Measurements from ENCODE around the gene ELK3. TPM values are rescaled to one million over a fixed set of nuclear protein-coding genes. Genes with fewer than 3 reads are reported as not detected.

ELK3 gene
- total RNA-seq, 3 donors from 2014 or later: 13.9 to 28.5 (median 16.5) TPM

- intact Hi-C loops (cut with DNase I; ENCODE audit: low total_unique reads): no loop called here
- DNase-seq (ENCODE audit: low spot score in 2 of 2): no peak
- Histone ChIP-seq H3K27ac (peak overlapping the region; percentile 40 to 56), H3K4me1 (no peaks in the 10 kb centered on the region), H3K27me3 (no peaks in the 10 kb centered on the region), H3K4me3 (no peak overlapping the region), H3K9me3 (no peaks in the 10 kb centered on the region), H3K36me3 (no peaks in the 10 kb centered on the region)
- no peak for TF ChIP-seq POLR2AphosphoS5 (IDR thresholded peaks at IDR 0.05)
- TF ChIP-seq CTCF (IDR thresholded peaks at IDR 0.05): no peak
- no peak for TF ChIP-seq POLR2A (IDR thresholded peaks at IDR 0.05)
Observed at GRCh38 chr12:96198965-96199364, 4.8 kb downstream of the ELK3 start.

GRCh38 chr12:96199464-96199863, 5.3 kb downstream of the ELK3 start:
- no peak overlapping the region for H3K4me3 ChIP-seq
- intact Hi-C loops (cut with DNase I; ENCODE audit: low total_unique reads): no loop called here
- H3K9me3 ChIP-seq: no peaks in the 10 kb centered on the region
- TF ChIP-seq CTCF (IDR thresholded peaks at IDR 0.05): no peak
- TF ChIP-seq POLR2A (IDR thresholded peaks at IDR 0.05): no peak
- no peak for TF ChIP-seq POLR2AphosphoS5 (IDR thresholded peaks at IDR 0.05)
- H3K27ac ChIP-seq: peak overlapping the region; percentile 40 to 56
- no peak for DNase-seq (ENCODE audit: low spot score in 2 of 2)
- H3K4me1 ChIP-seq: no peaks in the 10 kb centered on the region
- H3K27me3 ChIP-seq: no peaks in the 10 kb centered on the region
- H3K36me3 ChIP-seq: no peaks in the 10 kb centered on the region

GRCh38 chr12:96201272-96202227, 7.4 kb downstream of the ELK3 start:
- TF ChIP-seq POLR2A (IDR thresholded peaks at IDR 0.05) (no peak), CTCF (IDR thresholded peaks at IDR 0.05) (no peak), POLR2AphosphoS5 (IDR thresholded peaks at IDR 0.05) (no peak)
- no peak for DNase-seq (ENCODE audit: low spot score in 2 of 2)
- H3K27ac ChIP-seq: no peak overlapping the region
- no peaks in the 10 kb centered on the region for H3K9me3 ChIP-seq
- H3K36me3 ChIP-seq: no peaks in the 10 kb centered on the region
- no peaks in the 10 kb centered on the region for H3K27me3 ChIP-seq
- H3K4me1 ChIP-seq: no peaks in the 10 kb centered on the region
- no peak overlapping the region for H3K4me3 ChIP-seq
- intact Hi-C loops (cut with DNase I; ENCODE audit: low total_unique reads): no loop called here

GRCh38 chr12:96204381-96204780, 10.2 kb downstream of the ELK3 start:
- no peaks in the 10 kb centered on the region for H3K4me1 ChIP-seq
- no peak overlapping the region for H3K4me3 ChIP-seq
- intact Hi-C loops (cut with DNase I; ENCODE audit: low total_unique reads): no loop called here
- H3K36me3 ChIP-seq: no peaks in the 10 kb centered on the region
- TF ChIP-seq CTCF (IDR thresholded peaks at IDR 0.05): no peak
- no peak for TF ChIP-seq POLR2AphosphoS5 (IDR thresholded peaks at IDR 0.05)
- no peak for TF ChIP-seq POLR2A (IDR thresholded peaks at IDR 0.05)
- no peak for DNase-seq (ENCODE audit: low spot score in 2 of 2)
- no peak overlapping the region for H3K27ac ChIP-seq
- H3K27me3 ChIP-seq: no peaks in the 10 kb centered on the region
- no peaks in the 10 kb centered on the region for H3K9me3 ChIP-seq

GRCh38 chr12:96205908-96206307, 11.7 kb downstream of the ELK3 start:
- intact Hi-C loops (cut with DNase I; ENCODE audit: low total_unique reads): no loop called here
- H3K4me3 ChIP-seq: no peak overlapping the region
- no peak overlapping the region for H3K27ac ChIP-seq
- DNase-seq (ENCODE audit: low spot score in 2 of 2): no peak
- no peaks in the 10 kb centered on the region for H3K9me3 ChIP-seq
- no peaks in the 10 kb centered on the region for H3K36me3 ChIP-seq
- no peaks in the 10 kb centered on the region for H3K27me3 ChIP-seq
- H3K4me1 ChIP-seq: no peaks in the 10 kb centered on the region
- TF ChIP-seq CTCF (IDR thresholded peaks at IDR 0.05) (no peak), POLR2A (IDR thresholded peaks at IDR 0.05) (no peak), POLR2AphosphoS5 (IDR thresholded peaks at IDR 0.05) (no peak)
